H1 (cell line): ENCODE data around the gene RWDD1. TPM values are rescaled to one million over a fixed set of nuclear protein-coding genes. Genes with fewer than 3 reads are reported as not detected.

ENCODE experiments used
- ASH2L ChIP-seq: fragments of 200-600, 300-600 bp; sonication (generic); IDR thresholded peaks from one replicate; pipeline ENCODE4 v1.7.1; 2017; ENCODE audit warnings: low read length
- ATF2 ChIP-seq: IDR thresholded peaks from 2 replicates; pipeline ENCODE4 v1.6.1; 2012; ENCODE audit warnings: low read length, inconsistent platforms
- CBX5 ChIP-seq: fragments of 300-800, 300-1000 bp; sonication (generic); IDR thresholded peaks from 2 replicates; pipeline ENCODE4 v1.7.1; 2016; ENCODE audit warnings: antibody characterized with exemption, low read length, low read depth
- CEBPB ChIP-seq: IDR thresholded peaks from 2 replicates; pipeline ENCODE4 v1.6.1; 2012; ENCODE audit warnings: low read depth, low read length
- EGR1 ChIP-seq: IDR thresholded peaks from 2 replicates; pipeline ENCODE4 v1.6.1; 2011; ENCODE audit warnings: low read depth, low read length, borderline replicate concordance
- EZH2 ChIP-seq: fragments of 200-600 bp; sonication (generic); IDR thresholded peaks from 2 replicates; pipeline ENCODE4 v1.7.1; 2012; ENCODE audit warnings: low read depth, mild to moderate bottlenecking, moderate library complexity, low read length, inconsistent platforms; ENCODE audit not compliant: severe bottlenecking
- GABPA ChIP-seq: IDR thresholded peaks from 2 replicates; pipeline ENCODE4 v1.6.1; 2011; ENCODE audit warnings: mild to moderate bottlenecking, low read length, moderate library complexity, borderline replicate concordance; ENCODE audit not compliant: insufficient read depth
- HDAC2 ChIP-seq, 2 experiments: fragments of 300-600 bp in 1 of 2; sonication (generic) in 1 of 2; IDR thresholded peaks; 2 replicates each; pipeline ENCODE4 v1.6.1; 2011 to 2012; ENCODE audit warnings: low read depth in 2 of 2, low read length in 2 of 2, mild to moderate bottlenecking in 2 of 2, moderate library complexity in 2 of 2, borderline replicate concordance in 1 of 2, inconsistent platforms in 1 of 2
- KDM4A ChIP-seq: IDR thresholded peaks from one replicate; pipeline ENCODE4 v1.7.1; 2012; ENCODE audit warnings: low read depth, mild to moderate bottlenecking, moderate library complexity, low read length, inconsistent platforms; ENCODE audit not compliant: severe bottlenecking
- KDM5A ChIP-seq: fragments of 200-600 bp; IDR thresholded peaks from 2 replicates; pipeline ENCODE4 v1.7.1; 2012; ENCODE audit warnings: mild to moderate bottlenecking, low read length, inconsistent platforms, mixed read lengths
- NANOG ChIP-seq: IDR thresholded peaks from 2 replicates; pipeline ENCODE4 v1.6.1; 2011; ENCODE audit warnings: low read length, low read depth, mild to moderate bottlenecking, inconsistent platforms; ENCODE audit not compliant: insufficient read depth, poor library complexity, severe bottlenecking
- POU5F1 ChIP-seq: IDR thresholded peaks from 2 replicates; pipeline ENCODE4 v1.6.1; 2011; ENCODE audit warnings: low read depth, mild to moderate bottlenecking, low read length, moderate library complexity
- RBBP5 ChIP-seq: IDR thresholded peaks from 2 replicates; pipeline ENCODE4 v1.7.1; 2012; ENCODE audit warnings: low read depth, mild to moderate bottlenecking, inconsistent platforms, low read length, moderate library complexity, borderline replicate concordance
- RNF2 ChIP-seq: fragments of 200-900, 300-1000 bp; sonication (generic); IDR thresholded peaks from 2 replicates; pipeline ENCODE4 v1.7.1; 2016; ENCODE audit warnings: borderline replicate concordance, low read depth, mild to moderate bottlenecking, antibody characterized with exemption, low read length; ENCODE audit not compliant: poor library complexity, severe bottlenecking; ENCODE audit errors: missing control alignments
- SIX5 ChIP-seq: IDR thresholded peaks from 2 replicates; pipeline ENCODE4 v1.6.1; 2011; ENCODE audit warnings: mild to moderate bottlenecking, low read depth, low read length
- SP1 ChIP-seq: IDR thresholded peaks from 2 replicates; pipeline ENCODE4 v1.6.1; 2011; ENCODE audit warnings: low read depth, low read length
- SP2 ChIP-seq: IDR thresholded peaks from 2 replicates; pipeline ENCODE4 v1.6.1; 2012; ENCODE audit warnings: mild to moderate bottlenecking, low read length, inconsistent platforms
- SP4 ChIP-seq: IDR thresholded peaks from 2 replicates; pipeline ENCODE4 v1.6.1; 2012; ENCODE audit warnings: low read length, inconsistent platforms
- TAF1 ChIP-seq: IDR thresholded peaks from 2 replicates; pipeline ENCODE4 v1.6.1; 2011; ENCODE audit warnings: mild to moderate bottlenecking, low read depth, low read length
- TBP ChIP-seq: IDR thresholded peaks from 2 replicates; pipeline ENCODE4 v1.6.1; 2011; ENCODE audit warnings: low read depth, low read length, improper control_type of control experiment
- USF2 ChIP-seq: IDR thresholded peaks from 2 replicates; pipeline ENCODE4 v1.6.1; 2011; ENCODE audit warnings: low read length, improper control_type of control experiment
- polyA plus RNA-seq, 7 experiments: library from polyadenylated mRNA; depleted of rRNA in 3 of 7; stranded (reverse) in 5 of 7; unstranded in 2 of 7; fragments of >200 nt in 5 of 7; fragments of 200-250 nt in 2 of 7; gene quantifications; 1 replicate in 5 of 7; 2 replicates in 1 of 7; 4 replicates in 1 of 7; pipeline versions ENCODE4 v1.2.1 to v1.2.3, GENCODE V29; 2011 to 2013; ENCODE audit warnings: missing spikeins in 2 of 7, mixed read lengths in 2 of 7
- total RNA-seq: library from RNA; stranded (reverse); fragmentation: NEBNext Ultra II Directional; extraction: Animal tissue kit (Norgen Biotek cat#: 25700); gene quantifications from 2 replicates; pipeline ENCODE4 v1.2.1, GENCODE V29; 2021

Gene RWDD1
- total and polyA plus RNA-seq, 2 of the 8 experiments (the other 6 are each of a cell fraction or from before 2014, with no cell fraction given), result 19.5 to 35.2 TPM

DNA sequence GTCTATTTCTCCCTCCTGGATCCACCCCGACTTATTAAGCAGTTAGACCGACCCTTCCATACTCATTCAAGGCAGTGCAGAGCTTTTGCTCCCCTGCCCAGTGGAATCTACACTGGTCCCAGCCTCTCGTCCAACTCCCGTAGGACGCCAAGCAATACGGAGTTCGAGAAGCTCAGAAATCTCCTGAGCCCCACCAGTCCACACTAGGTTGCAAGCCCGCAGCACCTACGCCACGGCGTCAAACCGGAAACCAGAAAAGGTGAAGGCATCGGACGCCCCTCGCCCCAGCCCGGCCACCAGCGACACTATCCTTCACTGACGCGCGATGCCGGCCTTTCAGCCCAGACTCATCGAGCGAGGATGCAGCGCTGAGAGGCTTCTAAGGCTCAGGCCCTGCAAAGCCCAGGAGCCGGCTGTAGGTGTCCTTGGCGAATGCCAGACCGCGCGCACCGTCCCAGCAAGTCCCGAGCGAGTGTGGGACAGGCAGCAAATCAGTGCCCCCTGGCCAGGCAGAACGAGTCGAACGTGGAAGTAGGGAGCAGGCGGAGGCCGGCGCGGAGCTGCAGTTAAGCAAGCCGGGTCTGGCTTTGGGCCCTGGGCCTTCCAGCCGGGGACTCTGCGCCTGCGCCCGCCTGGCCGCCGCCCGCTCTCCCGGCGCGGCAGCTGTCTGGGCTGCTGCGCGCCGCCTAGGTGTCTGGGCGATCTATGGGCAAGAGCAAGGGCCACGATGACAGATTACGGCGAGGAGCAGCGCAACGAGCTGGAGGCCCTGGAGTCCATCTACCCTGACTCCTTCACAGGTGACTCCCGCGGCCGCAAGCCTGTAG, at the start of gene RWDD1 (continued):
- peak; percentile 86 for TF ChIP-seq TBP
- no peak for TF ChIP-seq USF2
- TF ChIP-seq RBBP5, result peak; percentile 90
- TF ChIP-seq KDM5A, result peak; percentile 63; the same call in 1 of the 2 replicates
- TF ChIP-seq RNF2, result no peak
- no peak for TF ChIP-seq ATF2
- TF ChIP-seq SIX5, result 0 out of 2 replicates have a peak, but pooled peaks have one; percentile 15
- peak; percentile 12 for TF ChIP-seq KDM4A
- TF ChIP-seq SP2, result no peak
- peak; percentile 96 for TF ChIP-seq ASH2L
- no peak for TF ChIP-seq POU5F1
- no peak for TF ChIP-seq EZH2
- TF ChIP-seq SP1, result peak; percentile 97
- peak; percentile 100 for TF ChIP-seq SP4
- TF ChIP-seq NANOG, result peak; percentile 28
- no peak for TF ChIP-seq GABPA
- TF ChIP-seq CEBPB, result 0 out of 2 replicates have a peak, but pooled peaks have one; percentile 11
- peak; percentile 92 for TF ChIP-seq EGR1
- TF ChIP-seq CBX5, result no peak
- peak in 1 of 2 experiments; percentile 26; a peak in 1 of 4 replicates for TF ChIP-seq HDAC2 (IDR thresholded peaks at IDR 0.05; ENCODE audit: borderline replicate concordance in 1 of 2, low read depth in 2 of 2, low read length in 2 of 2)
- peak; percentile 89 for TF ChIP-seq TAF1
